CD4-positive, alpha-beta T cell treated with Interleukin-12 subunit alpha and Interleukin-12 subunit beta, for 1 hour (primary cell): ENCODE data around the gene LILRB5.
A peak's percentile ranks its signal among the peaks of the same experiment; 100 is the strongest.
"Not testable (repeated sequence)": the region's sequence is repeated elsewhere in the genome, so short reads cannot be mapped to it uniquely, and the experiment has no call there.

ENCODE experiments used
- DNase-seq: peaks from one replicate; pipeline ENCODE4 v3.0.0-alpha.2; 2020

The LILRB5 gene

DNA sequence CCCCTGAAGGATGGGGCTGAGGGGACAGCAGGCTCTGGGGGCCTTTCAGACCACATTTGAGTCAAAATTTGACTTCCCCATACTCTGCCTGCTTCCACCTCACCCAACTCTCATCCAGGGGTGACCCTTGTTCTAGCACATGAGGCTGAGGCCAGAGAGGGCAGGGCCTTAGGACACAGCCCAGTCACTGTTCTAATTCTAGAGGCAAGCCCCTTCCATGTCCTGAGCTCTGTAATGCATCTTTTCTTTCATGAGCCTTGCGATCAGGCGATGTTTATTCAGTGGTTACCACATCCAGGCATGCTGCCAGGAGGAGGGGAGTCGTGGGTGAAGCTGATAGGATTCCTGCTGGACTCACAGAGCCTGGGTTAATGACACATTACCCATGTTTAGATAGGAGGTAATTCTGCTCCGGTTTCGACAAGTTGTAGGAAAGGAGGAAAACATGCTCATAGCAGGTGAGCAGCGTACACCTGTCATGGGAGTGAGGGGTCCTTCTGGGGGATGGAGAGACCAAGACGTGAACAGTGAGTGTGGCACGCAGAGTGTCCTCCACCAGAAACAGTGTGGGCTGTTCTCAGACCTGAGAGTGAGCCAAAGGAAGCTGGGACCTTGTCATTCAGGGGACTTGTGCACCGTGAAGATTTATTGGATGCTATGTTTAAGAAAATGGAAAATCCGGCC is 47.1 kb downstream of the LILRB5 start:
- peak; percentile 31 for DNase-seq

DNA sequence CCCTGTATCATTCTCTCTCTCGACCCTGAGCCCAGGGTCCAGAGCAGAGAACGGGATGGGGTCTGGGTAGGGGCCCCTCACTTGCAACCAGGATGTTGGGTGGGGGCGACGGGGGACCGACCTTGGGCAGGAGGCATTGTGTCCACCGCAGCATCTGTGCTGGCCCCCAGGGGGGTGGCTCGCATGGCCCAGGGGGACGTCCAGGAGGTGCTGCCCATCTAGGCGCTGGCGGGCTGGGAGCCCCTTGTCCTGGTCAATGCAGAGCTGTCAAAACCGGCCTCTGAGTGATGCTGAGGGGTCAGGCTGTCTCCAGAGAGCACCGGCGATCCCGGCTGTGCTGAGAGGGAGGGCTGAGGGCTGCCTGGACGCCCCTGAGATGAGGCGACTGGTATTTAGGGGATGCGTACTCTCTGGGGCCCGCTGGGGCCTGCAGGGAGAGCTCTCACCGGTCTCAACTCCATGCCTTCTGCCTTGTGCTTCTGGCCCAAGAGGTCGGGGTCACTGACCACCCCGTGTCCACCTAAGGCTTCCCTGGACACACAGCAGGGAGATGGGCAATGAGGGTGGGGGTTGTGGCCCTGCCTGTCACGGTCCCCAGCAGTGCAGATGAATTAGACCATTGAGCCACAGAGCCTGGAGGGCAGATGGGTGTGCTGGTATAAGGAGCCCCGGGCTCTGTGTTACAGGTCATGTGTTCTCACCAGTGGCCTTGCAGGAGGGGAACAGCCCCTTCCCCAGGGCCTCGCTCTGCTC is 47.8 kb downstream of the LILRB5 start:
- DNase-seq = no peak

DNA sequence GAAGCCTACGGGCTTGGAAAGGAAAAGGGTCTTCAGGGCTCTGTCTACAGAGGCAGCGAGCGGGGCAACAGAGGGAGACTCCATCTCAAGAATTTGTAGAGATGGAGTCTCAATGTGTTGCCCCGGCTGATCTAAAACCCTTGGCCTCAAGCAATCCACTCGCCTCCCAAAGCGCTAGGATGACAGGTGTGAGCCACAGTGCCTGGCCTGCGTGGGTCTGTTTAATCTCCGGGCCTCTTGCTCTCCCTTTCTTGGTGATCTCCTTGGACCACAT is 48.4 kb downstream of the LILRB5 start:
- DNase-seq = no peak

DNA sequence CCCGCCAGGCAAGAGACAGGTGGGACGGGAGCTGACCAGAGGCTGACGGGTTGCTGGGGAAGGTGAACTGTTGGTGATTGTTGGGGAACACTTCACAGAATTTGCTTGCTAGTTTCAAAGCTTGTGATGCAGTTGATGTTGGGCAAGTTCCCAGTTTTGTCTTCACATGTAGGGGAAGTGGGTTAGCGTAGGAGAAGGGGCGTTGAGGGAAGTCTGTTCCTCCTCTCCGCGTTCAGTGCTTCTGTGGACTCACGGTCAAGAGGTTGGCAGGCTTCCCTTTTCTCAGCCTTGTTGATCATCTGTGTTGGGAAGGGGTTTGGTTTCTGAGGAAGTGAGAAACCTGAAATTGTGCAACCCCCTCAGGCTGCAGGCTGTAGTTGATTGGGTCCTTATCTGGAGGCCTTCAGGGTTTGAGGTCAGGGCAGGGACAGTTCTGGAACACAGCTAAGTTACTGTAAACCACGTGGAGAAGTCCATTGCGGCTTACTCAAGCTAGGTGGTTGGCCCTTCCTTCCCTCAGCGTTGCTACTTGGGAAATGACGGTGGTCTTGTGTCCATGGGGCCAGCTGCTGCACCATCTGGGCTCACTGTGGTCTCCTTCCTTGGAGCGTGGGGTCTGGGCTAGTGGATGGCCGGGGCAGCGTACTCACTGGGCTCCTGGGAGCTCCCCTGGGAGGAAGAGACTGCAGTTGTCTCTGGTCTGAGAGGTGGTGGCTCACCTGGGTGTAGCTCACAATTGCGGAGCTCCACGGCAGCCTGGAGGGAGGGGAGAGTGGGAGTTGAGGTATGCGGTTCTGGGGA is 48.9 kb downstream of the LILRB5 start:
- peak; percentile 49 for DNase-seq

DNA sequence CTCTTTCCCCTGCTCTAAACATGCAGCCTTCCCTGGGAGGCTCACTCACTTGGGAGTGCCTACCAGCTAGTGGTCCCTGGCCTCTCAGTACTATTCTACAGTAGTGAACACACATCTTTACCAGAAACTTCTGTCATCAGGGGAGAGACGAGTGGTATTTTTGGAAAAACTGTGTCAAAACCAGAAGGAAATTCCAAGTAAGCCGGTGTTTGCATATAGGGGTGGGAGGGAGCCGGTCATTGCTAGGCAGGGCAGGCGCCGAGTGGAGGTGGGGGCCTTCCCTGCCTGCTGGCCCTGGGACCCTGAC is 49.4 kb downstream of the LILRB5 start:
- no peak for DNase-seq

DNA sequence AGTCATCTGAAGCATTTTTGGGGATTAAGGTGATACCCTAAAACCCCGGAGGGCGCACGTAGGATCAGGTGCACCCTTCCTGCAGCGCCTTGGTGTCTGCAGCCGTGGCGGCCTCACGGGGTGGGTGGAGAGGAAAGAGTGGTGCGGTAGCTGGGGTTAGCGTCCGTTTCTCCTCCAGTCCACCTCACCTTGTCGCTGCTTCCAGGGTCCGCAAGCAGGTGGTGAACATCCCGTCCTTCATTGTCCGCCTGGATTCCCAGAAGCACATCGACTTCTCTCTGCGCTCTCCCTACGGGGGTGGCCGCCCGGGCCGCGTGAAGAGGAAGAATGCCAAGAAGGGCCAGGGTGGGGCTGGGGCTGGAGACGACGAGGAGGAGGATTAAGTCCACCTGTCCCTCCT is 49.9 kb downstream of the LILRB5 start:
- DNase-seq = not testable (repeated sequence)

DNA sequence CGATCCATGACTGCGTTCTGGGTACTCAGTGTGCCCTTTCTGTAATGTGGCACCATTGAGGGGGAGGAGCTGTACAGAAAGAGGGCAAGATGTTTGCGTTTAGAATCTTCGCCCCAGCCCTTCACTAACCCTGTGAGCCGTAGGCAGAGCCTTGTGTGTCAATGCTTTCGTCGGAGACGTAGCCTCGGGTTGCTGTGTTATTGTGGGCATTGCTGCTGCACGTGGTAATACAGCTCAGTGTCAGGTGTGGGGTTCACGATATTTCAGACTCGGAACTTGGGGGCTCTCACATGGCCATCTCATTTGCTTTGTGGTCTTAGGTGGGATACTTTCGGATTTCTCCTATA is 50.3 kb downstream of the LILRB5 start:
- no peak for DNase-seq

DNA sequence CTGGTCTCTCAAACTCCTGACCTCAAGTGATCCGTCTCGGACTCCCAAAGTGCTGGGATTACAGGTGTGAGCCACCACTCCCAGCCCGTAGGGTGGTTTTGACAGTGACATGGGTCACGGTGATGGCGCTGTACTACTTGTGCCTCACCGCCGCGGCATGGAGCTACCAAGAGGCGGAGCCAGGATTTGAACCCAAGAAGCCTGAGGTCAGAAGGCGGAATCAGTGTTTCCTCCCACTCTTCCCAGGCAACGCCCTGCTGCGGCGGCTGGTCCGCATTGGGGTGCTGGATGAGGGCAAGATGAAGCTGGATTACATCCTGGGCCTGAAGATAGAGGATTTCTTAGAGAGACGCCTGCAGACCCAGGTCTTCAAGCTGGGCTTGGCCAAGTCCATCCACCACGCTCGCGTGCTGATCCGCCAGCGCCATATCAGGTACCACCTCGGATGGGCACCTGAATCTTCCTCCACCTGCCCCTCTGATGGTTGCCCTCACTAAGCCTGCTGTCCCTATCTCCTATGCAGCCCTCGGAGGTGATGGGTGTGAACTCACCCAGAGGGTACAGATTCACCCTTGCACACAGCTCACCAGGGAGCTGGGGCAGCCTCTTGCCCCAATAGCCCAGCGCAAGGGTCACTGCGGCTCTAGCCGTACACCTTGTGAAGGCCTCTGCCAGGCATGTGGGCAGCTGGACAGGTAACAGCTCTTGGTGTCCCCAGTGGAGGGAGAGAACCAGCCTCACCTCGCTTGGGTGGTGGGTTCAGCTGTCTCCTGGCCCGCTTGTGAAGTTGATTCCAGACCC is 50.8 kb downstream of the LILRB5 start:
- DNase-seq = no peak

DNA sequence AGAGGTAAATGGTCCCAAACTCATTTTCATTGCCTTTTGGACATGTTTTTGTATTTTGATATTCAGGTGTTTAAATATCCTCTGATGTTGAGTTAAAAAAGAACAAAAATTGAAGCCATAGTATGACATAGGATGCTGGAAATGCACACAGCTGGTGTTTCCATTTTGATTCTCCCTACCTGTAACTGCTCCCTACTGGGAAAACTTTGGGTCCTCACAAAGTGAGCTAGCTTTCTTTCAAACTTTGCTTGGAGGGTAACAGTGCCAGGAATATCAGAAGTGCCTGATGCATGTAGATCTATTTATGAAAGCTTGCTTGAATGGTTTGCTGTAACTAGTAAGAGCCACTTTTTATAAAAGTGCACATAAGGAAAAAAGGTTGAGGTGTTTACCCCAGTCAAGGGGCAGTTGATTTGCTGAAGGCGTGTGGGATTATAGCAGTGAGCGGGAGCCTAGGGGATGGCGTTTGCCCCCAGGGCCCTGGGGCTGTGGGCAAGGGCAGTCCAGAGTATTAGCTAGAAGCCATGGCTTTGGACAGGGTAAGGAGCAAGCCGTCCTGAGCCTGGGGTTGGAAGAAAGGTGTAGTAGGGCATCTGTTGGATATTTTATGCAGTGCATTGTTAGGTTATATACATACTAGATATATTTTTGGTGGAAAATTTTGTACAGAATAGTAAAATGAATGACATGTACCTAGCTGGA is 52.2 kb downstream of the LILRB5 start:
- DNase-seq = no peak

DNA sequence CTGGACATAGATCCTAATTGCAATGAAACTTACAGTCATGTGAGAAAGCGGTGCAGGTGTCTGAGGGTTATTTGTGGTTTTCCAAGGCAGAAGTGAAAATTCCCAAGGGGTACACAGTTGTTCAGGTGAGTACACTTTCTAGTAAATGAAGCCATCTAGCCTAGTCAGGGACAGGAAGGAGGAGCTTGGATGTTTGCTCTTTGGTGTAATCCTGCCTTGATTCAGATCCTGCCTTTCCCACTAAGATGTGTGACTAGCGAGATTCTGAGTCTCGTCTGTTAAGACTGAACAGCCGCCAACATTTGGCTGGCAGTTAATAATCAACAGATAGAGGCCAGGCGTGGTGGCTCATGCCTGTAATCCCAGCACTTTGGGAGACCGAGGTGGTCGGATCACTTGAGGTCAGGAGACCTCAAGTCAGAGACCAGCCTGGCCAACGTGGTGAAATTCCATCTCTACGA is 53.9 kb downstream of the LILRB5 start:
- DNase-seq = no peak

DNA sequence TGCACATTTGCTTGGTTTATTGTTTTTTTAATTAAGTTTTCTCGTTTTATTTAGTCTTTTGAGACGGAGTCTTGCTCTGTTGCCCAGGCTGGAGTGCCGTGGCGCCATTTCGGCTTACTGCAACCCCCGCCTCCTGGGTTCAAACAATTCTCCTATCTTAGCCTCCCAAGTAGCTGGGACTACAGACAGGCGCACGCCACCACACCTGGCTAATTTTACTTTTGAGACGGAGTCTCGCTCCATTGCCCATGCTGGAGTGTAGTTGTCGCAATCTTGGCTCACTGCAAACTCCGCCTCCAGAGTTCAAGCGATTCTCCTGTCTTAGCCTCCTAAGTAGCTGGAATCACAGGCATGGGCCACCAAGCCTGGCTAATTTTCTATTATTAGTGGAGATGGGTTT is 55.1 kb downstream of the LILRB5 start:
- no peak for DNase-seq

DNA sequence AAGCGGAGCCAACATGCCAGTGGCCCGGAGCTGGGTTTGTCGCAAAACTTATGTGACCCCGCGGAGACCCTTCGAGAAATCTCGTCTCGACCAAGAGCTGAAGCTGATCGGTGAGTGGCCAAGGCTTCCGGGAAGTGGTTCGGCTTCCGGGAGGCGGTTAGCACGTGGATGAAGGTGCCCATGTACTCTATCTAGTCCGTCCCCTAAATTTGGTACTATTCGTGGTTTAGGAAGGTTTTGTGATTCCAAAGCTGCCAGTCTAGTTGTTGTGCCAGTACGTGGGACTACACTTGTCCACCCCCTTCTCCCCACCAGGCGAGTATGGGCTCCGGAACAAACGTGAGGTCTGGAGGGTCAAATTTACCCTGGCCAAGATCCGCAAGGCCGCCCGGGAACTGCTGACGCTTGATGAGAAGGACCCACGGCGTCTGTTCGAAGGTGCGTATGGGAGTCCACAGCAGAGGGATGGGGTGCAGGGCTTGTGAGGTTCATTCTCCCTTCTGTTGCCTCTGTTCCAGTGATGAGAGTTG is 55.8 kb downstream of the LILRB5 start:
- no peak for DNase-seq
